HG02588 (cell line): ENCODE results near the gene POLDIP2.
"Not testable (repeated sequence)": the region's sequence is repeated elsewhere in the genome, so short reads cannot be mapped to it uniquely, and the experiment has no call there.

Source experiments
- ATAC-seq: cut with Tn5 transposase; IDR thresholded peaks from one replicate; pipeline ENCODE4 v1.9.1; 2021; ENCODE audit warnings: mild to moderate bottlenecking, moderate library complexity; ENCODE audit not compliant: unreplicated experiment

The POLDIP2 gene

DNA sequence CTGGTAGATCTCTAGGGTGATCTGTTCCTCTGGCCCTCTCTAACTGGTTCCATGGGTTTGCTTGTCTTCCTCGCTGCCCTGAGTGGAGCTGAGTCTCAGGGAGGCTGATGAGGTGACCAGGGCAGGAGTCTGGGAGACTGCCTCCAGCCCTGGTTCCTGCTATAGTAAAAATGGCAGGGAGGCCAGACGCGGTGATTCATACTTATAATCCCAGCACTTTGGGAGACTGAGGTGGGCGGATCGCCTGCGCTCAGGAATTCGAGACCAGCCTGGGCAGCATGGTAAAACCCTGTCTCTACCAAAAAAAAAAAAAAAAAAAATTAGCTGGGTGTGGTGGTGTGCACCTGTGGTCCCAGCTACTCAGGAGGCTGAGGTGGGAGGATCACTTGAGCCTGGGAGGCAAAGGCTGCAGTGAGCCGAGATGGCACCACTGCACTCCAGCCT, 18.5 kb downstream of the POLDIP2 start:
- not testable (repeated sequence) for ATAC-seq

DNA sequence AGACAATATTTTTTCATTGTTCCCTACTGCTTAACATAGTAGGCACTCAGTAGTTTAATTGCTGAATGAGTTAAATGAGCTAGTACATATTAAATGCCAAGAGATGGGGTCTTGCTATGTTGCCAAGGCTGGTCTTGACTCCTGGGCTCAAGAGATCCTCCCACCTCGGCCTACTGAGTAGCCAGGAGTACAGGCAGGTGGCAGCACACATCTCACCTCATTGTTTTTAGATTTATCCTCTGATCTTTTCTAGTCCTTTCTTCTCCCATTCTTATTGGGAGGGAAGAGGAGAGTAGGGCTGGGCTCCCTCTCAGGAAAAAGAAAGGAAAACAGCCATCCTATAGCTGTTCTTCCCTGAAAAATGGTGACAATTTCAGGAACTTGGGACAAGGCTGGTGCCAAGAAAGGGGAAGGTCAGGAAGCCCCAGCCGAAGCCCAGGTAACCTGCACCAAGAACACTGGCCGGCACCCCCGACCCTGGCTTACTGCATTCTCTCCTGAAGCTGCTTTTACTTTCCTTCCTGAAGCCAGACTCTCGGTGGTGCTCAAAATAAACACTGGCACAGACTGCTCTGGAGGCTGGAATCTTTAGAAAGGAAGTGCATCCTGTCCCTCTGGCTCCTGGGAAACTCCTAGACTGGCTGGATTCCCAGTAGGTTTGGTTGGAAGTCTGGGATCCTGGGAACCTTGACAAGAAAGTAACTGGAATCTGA, 19.1 kb downstream of the POLDIP2 start:
- no peak for ATAC-seq

GRCh38 chr17:28335959-28336871, 21.1 kb downstream of the POLDIP2 start:
- no peak for ATAC-seq

DNA sequence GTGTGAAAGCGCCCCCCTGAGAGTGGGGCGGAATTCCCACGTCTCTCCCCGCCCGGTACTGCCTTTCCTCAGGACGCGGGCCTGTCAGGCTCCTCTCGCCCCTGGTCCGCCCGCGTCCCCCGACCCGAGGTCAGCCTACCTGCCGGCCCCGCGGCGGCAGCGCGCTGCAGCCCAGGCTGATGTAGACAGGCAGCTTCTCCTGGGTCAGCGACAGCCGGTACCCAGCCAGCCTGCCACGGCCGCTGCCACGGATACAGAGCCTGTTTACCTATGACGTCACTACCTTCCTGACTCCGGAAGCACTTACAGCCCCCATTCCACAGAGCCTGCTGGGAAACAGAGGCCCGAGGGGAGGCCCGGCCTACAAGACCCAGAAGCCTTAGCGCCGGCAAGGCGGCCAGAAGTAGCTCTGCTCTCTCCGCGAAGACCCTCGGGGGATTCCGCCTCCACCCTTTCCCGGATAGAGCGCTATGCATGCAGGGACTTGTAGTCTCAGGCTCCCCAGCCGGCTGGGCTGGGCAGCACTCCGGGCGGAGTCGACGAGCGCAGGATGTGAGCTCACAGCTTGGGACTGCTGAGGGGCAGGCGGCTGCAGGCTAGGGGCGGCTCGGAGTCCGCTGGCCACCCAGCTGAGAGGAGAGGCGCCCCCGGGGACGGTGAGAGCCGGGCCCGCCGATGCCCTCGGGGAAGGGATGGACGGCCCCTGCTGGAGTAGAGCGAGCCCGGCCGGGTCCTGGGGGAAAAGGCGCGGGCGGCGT, 21.9 kb downstream of the POLDIP2 start, which contains the start of the genes IFT20 and TNFAIP1:
Gene IFT20 (minus strand): TSS at position 272 of the 758 bp plus-strand sequence. CDS start 3,487 bp downstream, outside the sequence.
Gene TNFAIP1 (plus strand): TSS at position 561 of the 758 bp plus-strand sequence. CDS start 3,761 bp downstream, outside the sequence.
- peak; percentile 94 for ATAC-seq

GRCh38 chr17:28334666-28335200, 22.6 kb downstream of the POLDIP2 start:
- ATAC-seq: no peak

DNA sequence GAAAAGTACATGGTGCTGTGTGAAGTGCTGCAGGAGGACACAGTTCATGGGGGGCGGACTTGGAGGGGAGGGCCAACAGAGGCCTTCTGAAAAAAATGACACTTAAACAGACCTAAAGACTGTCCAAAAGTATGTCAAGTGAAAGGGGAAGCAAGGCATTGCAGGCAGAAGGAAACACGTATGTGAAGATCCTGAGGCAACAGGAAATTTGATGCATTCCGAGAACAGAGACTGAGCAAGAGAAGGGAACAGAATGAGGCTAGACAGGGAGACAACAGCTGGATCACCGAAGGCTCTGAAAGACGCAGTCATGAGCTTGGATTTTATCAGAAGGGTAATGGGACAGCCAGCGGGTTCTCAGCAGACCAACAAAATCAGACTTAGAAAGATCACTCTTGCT, 23.2 kb downstream of the POLDIP2 start:
- no peak for ATAC-seq

GRCh38 chr17:28333083-28333746, 24.1 kb downstream of the POLDIP2 start:
- no peak for ATAC-seq

DNA sequence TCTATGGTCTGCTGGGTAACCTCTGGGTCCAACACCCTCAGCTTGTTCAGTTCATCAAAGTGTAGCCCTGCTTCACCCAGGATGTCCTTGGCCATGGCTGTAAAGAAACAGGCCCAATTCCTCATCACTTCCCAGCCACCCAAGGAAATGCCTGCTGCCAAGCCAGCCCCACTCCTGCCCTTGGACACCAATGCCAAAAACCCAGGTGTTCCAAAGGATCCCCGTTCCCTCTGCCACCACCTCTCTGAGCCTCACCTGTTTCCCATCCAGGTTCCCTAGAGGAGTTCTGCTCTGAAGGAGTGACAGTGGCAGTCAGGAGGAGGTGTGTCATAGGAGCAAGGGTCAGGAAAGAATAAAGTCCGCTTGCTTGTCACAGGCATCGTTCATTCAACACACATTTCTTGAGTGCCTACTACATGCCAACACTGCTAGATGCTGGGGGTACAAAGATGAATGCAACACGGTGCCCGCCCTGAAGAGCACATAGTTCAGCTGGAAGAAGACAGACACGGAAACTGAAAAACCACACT, 25.4 kb downstream of the POLDIP2 start:
- ATAC-seq: no peak

- ATAC-seq: no peak
These were observed 26.7 kb downstream of the POLDIP2 start for GRCh38 chr17:28330671-28331070.

GRCh38 chr17:28328325-28328724, 29.0 kb downstream of the POLDIP2 start:
- no peak for ATAC-seq

DNA sequence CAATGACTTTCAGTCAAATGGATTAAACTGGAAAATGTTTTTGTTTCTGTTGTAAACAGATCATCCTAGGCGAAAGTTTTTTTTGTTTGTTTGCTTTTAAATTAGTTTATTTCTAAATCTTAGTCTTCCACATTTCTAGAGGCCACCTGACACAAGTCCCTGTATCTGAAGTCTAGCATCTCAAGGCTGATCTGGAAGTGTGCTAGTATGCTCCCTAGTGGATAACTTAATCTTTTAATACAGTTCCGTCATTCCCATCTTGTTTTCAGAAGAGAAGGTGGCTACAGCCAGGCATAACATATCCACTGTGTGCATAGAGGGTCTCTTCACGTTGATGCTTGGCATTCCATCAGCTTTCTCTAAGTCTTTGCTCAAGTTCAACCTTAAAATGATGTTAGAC, 29.6 kb downstream of the POLDIP2 start:
- no peak for ATAC-seq

GRCh38 chr17:28327031-28327607, 30.2 kb downstream of the POLDIP2 start:
- peak; percentile 65 for ATAC-seq

- no peak for ATAC-seq
These were observed 31.2 kb downstream of the POLDIP2 start for GRCh38 chr17:28326114-28326513.

DNA sequence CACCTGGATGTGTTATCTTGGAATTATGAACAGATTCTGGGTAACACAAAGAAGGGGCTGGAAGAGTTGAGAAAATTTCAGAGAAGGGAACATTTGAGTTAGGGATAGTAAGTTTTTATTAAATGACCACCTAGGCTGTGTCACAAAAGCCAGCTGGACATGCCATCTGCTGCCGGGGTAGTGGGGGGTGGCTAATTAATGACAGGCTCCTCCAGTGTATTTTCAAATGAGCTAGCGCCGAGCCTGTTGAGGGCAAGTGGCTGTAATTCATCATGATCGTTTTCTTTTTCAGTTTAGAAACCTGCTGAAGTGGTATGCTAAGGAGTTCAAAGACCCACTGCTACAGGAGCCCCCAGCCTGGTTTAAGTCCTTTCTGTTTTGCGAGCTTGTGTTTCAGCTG, 32.1 kb downstream of the POLDIP2 start:
- no peak for ATAC-seq

GRCh38 chr17:28324781-28325180, 32.5 kb downstream of the POLDIP2 start:
- no peak for ATAC-seq

- no peak for ATAC-seq
These were observed 33.0 kb downstream of the POLDIP2 start for GRCh38 chr17:28324267-28324745.

- ATAC-seq: no peak
These were observed 36.9 kb downstream of the POLDIP2 start for GRCh38 chr17:28320215-28321061.

GRCh38 chr17:28319598-28319935, 37.8 kb downstream of the POLDIP2 start:
- ATAC-seq: no peak
